ENCODE results near the gene CBX8. TPM values are rescaled to one million over a fixed set of nuclear protein-coding genes. Genes with fewer than 3 reads are reported as not detected.

The CBX8 gene
- total and polyA plus RNA-seq, 2 of the 13 experiments (the other 11 are each of a cell fraction or from before 2014, with no cell fraction given) = 0.34 to 12.6 TPM

DNA sequence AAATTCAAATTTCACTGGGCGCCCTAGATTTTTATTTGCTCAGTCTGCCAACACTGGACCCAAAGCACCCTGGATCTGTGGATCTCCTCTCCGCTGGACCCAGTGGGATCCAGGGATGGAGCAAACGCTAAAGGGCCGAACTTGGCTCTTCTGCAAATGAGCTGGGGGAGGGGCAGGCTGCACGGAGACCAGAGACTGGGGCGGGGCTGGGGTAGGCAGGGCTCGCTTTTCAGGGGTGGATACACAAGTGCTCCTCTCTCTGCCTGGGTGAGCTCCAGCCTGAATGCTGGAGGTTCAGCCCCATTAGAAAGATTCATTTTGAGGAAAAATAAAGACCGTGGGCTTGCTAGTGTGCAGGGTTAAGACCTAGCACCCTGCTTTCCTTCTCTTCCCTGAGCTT lies 33.4 kb upstream of the CBX8 start (continued):
- TF ChIP-seq KLF13 (CRISPR knock-in tag; IDR thresholded peaks at IDR 0.05) = no peak
- TF ChIP-seq MYC (CRISPR knock-in tag; IDR thresholded peaks at IDR 0.05; ENCODE audit: borderline replicate concordance) = peak; percentile 40; the same call in 1 of the 2 replicates
- TF ChIP-seq, protein P1, sequence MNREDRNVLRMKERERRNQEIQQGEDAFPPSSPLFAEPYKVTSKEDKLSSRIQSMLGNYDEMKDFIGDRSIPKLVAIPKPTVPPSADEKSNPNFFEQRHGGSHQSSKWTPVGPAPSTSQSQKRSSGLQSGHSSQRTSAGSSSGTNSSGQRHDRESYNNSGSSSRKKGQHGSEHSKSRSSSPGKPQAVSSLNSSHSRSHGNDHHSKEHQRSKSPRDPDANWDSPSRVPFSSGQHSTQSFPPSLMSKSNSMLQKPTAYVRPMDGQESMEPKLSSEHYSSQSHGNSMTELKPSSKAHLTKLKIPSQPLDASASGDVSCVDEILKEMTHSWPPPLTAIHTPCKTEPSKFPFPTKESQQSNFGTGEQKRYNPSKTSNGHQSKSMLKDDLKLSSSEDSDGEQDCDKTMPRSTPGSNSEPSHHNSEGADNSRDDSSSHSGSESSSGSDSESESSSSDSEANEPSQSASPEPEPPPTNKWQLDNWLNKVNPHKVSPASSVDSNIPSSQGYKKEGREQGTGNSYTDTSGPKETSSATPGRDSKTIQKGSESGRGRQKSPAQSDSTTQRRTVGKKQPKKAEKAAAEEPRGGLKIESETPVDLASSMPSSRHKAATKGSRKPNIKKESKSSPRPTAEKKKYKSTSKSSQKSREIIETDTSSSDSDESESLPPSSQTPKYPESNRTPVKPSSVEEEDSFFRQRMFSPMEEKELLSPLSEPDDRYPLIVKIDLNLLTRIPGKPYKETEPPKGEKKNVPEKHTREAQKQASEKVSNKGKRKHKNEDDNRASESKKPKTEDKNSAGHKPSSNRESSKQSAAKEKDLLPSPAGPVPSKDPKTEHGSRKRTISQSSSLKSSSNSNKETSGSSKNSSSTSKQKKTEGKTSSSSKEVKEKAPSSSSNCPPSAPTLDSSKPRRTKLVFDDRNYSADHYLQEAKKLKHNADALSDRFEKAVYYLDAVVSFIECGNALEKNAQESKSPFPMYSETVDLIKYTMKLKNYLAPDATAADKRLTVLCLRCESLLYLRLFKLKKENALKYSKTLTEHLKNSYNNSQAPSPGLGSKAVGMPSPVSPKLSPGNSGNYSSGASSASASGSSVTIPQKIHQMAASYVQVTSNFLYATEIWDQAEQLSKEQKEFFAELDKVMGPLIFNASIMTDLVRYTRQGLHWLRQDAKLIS (CRISPR knock-in tag; IDR thresholded peaks at IDR 0.05) = no peak
- no peak for TF ChIP-seq SMAD3 (CRISPR knock-in tag; IDR thresholded peaks at IDR 0.05)
- TF ChIP-seq REL (CRISPR knock-in tag; conservative IDR thresholded peaks at IDR 0.05) = no peak
- TF ChIP-seq ZNF747 (CRISPR knock-in tag; IDR thresholded peaks at IDR 0.05; ENCODE audit: borderline replicate concordance) = 0 out of 2 replicates have a peak, but pooled peaks have one; percentile 11
- 0 out of 4 replicates have a peak, but pooled peaks of 1 of the 2 experiments have one; percentile 3 for TF ChIP-seq EP300 (IDR thresholded peaks at IDR 0.05; ENCODE audit: low read depth in 2 of 2, low read length in 2 of 2)
- TF ChIP-seq EP300 (CRISPR knock-in tag; IDR thresholded peaks at IDR 0.05; ENCODE audit: borderline replicate concordance) = no peak
- no peak for TF ChIP-seq ONECUT2 (CRISPR knock-in tag; IDR thresholded peaks at IDR 0.05)
- TF ChIP-seq SNAPC2 (CRISPR knock-in tag; IDR thresholded peaks at IDR 0.05) = no peak
- TF ChIP-seq SP4 (CRISPR knock-in tag; IDR thresholded peaks at IDR 0.05) = 0 out of 2 replicates have a peak, but pooled peaks have one; percentile 11
- no peak for TF ChIP-seq GATAD2A (CRISPR knock-in tag; IDR thresholded peaks at IDR 0.05)
- TF ChIP-seq, protein P2, sequence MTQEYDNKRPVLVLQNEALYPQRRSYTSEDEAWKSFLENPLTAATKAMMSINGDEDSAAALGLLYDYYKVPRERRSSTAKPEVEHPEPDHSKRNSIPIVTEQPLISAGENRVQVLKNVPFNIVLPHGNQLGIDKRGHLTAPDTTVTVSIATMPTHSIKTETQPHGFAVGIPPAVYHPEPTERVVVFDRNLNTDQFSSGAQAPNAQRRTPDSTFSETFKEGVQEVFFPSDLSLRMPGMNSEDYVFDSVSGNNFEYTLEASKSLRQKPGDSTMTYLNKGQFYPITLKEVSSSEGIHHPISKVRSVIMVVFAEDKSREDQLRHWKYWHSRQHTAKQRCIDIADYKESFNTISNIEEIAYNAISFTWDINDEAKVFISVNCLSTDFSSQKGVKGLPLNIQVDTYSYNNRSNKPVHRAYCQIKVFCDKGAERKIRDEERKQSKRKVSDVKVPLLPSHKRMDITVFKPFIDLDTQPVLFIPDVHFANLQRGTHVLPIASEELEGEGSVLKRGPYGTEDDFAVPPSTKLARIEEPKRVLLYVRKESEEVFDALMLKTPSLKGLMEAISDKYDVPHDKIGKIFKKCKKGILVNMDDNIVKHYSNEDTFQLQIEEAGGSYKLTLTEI (CRISPR knock-in tag; conservative IDR thresholded peaks at IDR 0.05) = no peak
- TF ChIP-seq SAP130 (CRISPR knock-in tag; IDR thresholded peaks at IDR 0.05; ENCODE audit: low read depth) = 0 out of 2 replicates have a peak, but pooled peaks have one; percentile 5
- no peak for TF ChIP-seq HES4 (CRISPR knock-in tag; IDR thresholded peaks at IDR 0.05; ENCODE audit: borderline replicate concordance)
- TF ChIP-seq ARHGAP35 (CRISPR knock-in tag; IDR thresholded peaks at IDR 0.05; ENCODE audit: borderline replicate concordance) = no peak
- TF ChIP-seq ZNF263 (CRISPR knock-in tag; IDR thresholded peaks at IDR 0.05) = 0 out of 2 replicates have a peak, but pooled peaks have one; percentile 21
- 0 out of 2 replicates have a peak, but pooled peaks have one; percentile 14 for TF ChIP-seq POLR2AphosphoS5 (IDR thresholded peaks at IDR 0.05; ENCODE audit: low read depth, low read length)
- TF ChIP-seq NR2C2 (CRISPR knock-in tag; IDR thresholded peaks at IDR 0.05; ENCODE audit: borderline replicate concordance) = no peak
- TF ChIP-seq ZSCAN12 (CRISPR knock-in tag; IDR thresholded peaks at IDR 0.05) = no peak
- no peak for TF ChIP-seq NCOR1 (IDR thresholded peaks at IDR 0.05; ENCODE audit: borderline replicate concordance, low read length)

Data from HepG2 (cell line).